SK-MEL-5 (cell line): Measurements from ENCODE around the gene KCTD20. TPM values are rescaled to one million over a fixed set of nuclear protein-coding genes. Genes with fewer than 3 reads are reported as not detected.
"Not testable (repeated sequence)": the region's sequence is repeated elsewhere in the genome, so short reads cannot be mapped to it uniquely, and the experiment has no call there.

ENCODE experiments used
- DNase-seq: peaks from one replicate; pipeline ENCODE4 v3.0.0-alpha.2; 2016; ENCODE audit warnings: low read depth, low spot score
- in situ Hi-C: cut with HindIII; loops from 2 replicates; pipeline ENCODE4 v1.10.0; 2016; ENCODE audit warnings: low sequenced_read_pairs, high pct_unique_total_duplicates, low pct_unique_long_range_greater_than_20kb
- total RNA-seq: library from RNA; depleted of rRNA; stranded (reverse); fragments of >200 nt; shearing (Covaris generic); gene quantifications from 2 replicates; pipeline ENCODE4 v1.2.3, GENCODE V29; 2014

Gene KCTD20
- total RNA-seq, 1 experiment from 2014 or later = 89.0 TPM

DNA sequence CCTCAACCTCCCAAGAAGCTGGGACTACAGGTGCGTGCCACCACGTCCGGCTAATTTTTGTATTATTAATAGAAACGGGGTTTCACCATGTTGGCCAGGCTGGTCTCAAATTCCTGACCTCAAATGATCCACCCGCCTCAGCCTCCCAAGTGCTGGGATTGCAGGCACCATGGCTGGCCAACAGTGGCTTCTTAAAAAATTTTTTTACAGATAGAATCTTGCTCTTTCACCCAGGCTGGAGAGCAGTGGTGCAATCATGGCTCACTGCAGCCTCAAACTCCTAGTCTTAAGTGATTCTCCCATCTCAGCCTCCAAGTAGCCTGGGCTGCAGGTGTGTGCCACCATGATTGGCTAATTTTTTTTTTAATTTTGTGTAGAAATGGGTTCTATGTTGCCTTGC, 40.5 kb downstream of the KCTD20 start:
- DNase-seq, in situ Hi-C loops: not testable (repeated sequence)

DNA sequence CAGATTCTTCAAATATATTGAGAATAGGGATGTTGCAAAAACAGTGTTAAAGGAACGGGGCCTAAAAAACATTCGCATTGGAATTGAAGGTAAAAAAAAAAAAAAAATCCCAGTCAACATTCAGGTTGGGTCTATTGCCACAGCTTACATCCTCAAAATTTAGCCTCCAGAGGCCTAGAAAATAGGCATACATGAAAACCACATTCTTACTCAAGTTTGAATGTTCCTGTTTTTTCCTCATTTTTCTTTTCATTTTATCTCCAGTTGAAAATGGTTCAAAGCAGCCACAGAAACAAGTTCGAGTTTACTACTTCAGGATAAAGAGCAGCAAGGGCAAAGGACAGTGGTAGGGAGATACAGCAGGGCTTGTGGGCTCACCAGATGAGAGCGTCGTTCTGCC, 41.9 kb downstream of the KCTD20 start:
- in situ Hi-C loops = no loop called here

DNA sequence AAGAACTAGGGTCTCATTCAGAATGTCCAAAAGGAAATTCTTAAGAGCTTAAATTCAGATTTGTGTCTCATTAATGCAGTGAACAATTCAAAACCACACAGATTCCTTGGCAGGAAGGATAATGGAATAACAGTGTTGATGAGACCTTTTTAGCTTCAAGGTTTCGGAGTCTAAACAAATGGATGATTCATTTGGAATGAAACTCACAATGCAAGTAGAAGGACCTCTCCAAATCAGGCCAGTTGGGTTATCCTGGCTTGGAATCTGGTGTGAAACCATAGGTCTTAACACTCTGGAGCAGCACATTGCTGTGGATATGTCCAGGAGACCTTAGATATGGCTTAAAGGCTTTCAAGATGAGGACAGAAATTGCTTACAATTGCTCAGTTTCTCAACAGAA, 44.9 kb downstream of the KCTD20 start:
- in situ Hi-C loops = no loop called here
- no peak for DNase-seq

More for the DNA sequence above, 41.9 kb downstream of the KCTD20 start:
- no peak for DNase-seq

DNA sequence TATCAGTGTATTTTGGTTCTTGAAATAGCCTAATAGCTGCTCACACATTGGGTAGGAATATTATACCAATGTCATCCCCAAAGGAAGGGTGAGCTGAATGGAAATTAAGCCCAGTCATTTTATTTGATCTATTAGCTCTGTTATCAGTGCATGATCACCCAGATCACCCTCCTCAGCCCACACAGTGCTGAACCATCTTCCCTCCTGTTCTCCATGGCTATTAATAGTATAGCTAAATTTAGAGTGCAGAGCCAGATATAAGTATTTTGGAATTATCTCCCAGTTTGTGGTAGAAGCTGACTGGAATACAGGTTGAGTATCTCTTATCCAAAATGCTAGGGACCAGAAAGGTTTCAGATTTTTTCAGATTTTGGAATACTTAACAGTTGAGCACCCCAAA, 45.4 kb downstream of the KCTD20 start:
- in situ Hi-C loops = no loop called here
- DNase-seq = no peak

DNA sequence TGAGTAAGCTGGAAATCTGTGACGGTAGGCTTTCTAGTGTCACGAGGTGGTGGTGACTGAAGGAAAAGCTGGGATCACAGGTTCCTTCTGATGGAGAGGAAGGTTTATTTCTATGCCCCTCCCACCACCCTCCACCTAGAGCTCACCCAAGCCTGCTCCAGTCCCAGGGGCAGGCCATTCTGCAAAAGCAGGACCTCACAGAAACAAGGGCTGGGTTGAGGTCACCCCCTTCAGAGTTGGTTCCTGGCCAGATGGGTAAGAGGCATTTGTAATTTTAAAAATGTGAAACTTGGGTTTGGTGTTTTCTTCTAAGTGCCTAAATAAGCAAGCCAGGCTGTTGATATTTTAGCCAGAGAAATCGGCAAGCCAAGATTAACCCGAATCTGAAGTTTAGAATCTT, 46.6 kb downstream of the KCTD20 start:
- in situ Hi-C loops = no loop called here
- DNase-seq = no peak

DNA sequence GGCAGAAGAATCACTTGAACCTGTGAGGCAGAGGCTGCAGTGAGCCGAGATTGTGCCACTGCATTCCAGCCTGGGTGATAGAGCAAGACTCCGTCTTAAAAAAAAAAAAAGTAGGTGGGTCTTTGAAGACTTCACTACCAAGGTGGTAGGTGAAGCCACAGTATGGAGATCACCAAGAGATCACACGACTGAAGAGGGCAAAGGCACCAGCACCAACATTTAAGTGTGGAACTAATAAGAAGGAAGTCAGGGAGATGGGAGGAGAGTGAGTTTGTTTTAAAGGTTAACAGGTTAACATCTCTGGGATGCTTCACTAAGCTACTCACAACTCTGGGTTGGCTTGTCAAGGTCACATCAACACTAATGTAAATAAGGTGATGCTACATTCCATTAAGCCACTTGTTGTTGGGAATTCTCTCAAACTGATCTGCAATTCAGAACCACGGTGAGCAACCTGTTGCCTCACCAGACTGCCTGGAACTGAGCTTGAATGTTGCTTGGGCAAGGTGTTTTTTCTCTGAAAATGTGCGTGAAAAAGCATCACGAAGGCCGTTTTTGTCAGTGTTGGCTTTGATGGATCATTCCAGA, 48.7 kb downstream of the KCTD20 start:
- DNase-seq = no peak
- in situ Hi-C loops = no loop called here

DNA sequence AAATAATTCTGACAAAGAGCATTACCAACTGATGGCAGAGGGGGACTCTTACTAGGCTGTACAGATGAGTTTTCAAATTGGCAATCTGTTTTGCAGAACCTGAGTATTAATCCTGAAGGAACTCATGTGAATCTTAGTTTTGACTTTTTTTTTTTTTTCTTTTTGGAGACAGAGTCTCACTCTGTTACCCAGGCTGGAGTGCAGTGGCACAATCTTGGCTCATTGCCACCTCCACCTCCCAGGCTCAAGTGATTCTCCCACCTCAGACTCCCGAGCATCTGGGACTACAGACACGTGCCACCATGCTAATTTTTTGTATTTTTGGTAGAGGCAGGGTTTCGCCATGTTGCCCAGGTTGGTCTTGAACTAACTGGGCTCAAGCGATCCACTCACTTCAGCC, 49.3 kb downstream of the KCTD20 start:
- DNase-seq = no peak
- in situ Hi-C loops = no loop called here

DNA sequence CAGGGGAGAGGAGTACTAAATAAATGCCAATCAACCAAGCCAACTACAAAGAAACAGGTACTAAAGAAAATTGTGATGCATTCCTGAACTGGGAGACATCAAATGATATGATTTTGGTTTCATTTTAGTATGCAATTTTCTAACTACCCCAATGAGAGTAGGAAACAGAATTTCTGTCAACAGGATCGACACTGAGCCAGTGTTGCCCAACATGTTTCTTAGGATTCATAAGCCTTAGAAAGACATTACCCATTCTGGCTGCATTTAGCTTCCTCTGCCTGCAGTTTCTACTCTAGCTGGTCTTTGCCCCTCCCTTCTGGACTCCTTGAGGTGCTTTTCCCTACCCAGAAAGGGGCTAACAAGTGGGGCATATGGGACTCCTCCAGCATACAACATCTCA, 49.8 kb downstream of the KCTD20 start:
- in situ Hi-C loops = no loop called here
- no peak for DNase-seq

DNA sequence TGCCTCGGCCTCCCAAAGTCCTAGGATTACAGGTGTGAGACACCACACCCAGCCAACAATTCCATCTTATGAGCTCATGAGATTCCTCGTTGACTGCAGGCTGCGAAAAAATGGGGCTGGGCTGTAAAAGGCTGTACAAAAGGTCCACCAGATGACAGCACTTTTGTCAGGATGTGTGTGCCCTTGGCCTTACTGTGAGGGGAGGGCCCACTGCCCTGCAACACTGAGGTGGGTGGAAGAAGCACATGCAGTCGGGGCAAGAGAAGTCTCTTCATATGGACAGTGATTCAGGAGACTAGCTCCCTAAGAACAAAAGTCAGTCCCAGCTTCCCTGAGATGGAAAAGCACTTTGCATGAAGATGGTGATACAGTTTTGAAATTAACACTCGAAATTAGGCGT, 50.5 kb downstream of the KCTD20 start:
- no peak for DNase-seq
- in situ Hi-C loops = no loop called here

DNA sequence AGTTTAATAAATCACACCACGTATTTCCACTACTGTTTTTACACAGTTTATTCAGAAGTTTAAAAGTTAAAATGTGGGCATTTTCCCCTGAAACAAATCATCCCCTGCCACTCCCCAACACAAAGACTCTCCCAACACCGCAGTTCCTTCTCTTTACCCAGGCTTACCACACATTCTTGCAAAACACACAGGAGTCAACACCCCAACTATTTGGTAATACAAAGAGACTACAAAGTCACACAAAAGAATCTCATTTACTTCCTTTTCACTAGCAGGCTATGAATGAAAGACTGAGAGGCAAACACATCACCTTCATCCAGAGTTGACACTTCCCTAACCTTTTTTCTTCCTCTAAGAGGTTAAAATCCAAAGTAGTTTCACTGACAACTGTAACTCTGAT, 51.1 kb downstream of the KCTD20 start:
- in situ Hi-C loops = no loop called here

DNA sequence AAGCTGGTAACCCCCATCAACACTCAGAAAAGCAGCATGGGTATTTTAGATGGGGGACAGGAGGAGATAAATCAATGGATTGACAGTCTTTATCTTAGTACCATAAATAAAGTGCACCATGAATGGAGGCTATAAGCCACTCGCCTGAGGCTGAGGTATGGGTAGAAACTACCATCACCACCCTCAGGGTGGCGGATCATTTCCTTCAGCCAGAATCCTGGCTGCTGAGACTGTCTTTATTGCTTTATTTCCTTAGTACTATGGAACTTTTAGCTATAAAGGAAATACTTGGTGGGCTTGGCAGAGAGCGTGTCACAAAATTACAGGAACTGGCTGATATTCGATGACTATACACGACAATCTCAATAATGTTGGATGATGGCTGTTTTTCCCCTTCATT, 52.3 kb downstream of the KCTD20 start:
- in situ Hi-C loops = no loop called here
- DNase-seq = no peak

More for the DNA sequence above, 51.1 kb downstream of the KCTD20 start:
- DNase-seq = no peak

DNA sequence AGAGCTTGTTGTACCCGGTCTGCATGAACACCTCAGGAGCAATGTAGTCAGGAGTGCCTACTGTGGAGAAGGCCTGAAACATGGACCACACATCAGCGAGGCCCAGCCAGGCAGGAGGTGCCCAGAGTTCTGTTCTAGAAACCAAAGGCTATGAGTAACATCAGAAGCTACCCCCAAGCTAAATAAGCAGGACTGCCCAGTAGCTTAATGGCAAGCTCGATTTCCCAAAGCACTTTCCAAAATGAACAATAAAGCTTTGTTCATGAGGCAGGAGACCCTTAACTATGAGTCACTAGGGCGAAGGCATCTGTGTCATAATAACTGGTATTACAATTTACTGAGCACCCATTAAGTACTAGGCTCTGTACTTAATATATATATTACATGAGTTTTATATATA, 57.1 kb downstream of the KCTD20 start:
- in situ Hi-C loops = no loop called here
- DNase-seq = peak; percentile 63

DNA sequence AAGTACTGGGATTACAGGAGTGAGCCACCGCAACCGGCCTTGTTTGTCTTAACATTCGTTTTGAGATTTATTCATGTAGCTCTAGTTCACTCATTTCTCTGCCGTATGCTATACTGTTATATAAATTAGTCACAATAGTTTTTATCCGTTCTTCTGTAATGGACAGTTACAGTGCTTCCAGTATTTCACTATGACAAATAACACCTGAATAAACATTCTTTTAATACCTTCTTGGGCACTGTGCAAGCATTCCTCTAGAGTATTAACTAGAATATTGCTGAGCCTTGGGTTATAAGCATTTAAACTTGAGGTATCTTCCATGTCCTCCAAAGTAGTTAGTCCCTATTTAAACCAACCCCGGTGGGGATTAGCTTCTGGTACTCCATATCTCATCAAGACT, 58.9 kb downstream of the KCTD20 start:
- no peak for DNase-seq
- in situ Hi-C loops = no loop called here

DNA sequence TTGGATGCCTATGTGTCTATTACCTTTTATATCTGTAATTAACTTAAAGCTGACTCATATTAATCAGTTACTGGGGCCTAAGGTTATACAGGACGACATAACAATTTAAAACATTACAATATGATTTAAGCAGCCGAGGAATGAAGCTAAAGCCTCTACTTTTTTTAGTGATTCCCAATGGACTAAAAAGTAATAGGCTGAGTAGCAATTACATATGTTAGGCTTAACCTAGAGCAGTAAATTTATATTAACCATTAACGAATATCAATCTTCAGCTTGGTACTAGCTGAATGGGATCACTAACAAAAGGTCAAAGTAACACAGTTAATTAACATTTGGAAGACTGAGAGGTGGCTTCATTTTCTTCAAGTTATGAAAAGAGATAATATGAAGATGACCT, 61.4 kb downstream of the KCTD20 start:
- DNase-seq = no peak
- in situ Hi-C loops = no loop called here

DNA sequence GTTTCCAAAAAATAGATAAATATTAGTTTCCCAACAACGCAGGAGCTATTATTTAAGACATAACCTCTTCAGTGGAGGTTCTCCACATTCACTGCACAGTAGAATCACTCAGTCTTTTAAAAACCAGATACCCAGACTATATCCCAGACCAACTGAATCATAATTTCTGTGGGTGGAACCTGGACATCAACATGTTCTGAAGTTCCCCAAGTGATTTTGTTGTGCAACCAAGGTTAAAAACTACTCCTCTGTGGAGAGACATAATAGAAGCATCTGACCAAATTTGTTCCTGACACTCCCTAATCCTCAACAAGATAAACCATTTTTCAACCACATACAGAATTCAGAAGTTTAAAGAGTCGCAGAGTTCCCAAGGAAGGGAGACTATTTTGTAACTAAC, 62.2 kb downstream of the KCTD20 start:
- in situ Hi-C loops = no loop called here
- DNase-seq = no peak

DNA sequence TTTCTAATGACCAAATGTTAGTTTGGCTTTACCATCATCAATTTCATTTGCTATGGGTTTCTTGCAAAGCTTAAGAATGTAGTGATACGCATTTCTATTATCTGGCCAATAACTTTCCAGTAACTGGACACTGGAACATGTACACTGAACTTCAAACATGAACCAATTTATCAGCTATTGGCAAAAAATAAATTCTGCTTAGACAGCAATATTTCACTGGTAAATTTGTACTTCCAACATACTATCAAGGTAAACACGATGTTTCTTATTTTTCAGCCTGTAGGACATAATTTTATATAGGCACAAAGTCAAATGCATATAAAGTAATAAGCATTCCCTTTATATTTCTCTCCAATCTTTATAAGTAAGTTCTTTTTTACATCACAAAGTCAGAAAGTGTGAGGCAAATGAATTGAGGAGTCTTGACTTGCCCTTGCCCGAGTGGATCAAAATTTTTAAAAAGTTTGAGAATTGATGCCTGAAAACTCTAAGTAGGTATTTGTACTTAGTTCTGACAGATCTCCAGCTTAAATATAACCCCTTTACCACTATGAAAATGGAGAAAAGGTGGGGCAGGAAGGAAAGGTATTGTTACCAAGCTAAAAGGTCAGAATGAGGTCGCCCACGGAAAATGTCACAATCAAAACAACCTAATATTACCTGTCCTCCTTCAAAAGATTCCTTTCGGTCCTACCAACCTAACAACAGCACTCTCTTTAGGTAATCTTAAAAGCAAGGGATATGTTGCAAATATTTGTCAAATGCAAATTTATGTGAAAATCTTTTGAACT, 63.1 kb downstream of the KCTD20 start:
- DNase-seq = no peak
- in situ Hi-C loops = no loop called here

DNA sequence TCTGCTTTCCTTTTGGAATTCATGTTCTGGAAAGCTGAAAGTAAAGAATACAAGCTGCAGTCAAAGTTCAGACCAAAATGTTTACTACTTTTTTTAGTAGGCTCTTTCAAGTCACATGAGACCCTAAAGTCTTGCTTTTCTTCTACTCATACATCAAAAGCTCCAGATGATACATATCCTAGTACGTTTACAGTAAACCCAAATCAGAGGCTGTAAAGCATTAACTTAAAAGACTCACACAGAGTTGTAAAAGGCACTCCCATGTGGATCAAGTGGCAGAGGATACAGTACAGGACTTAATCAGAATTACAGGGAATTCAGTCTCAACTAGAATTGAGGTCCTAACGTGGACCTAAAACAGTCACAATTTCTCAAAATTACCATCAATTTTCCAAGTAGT, 63.8 kb downstream of the KCTD20 start:
- in situ Hi-C loops = no loop called here
- DNase-seq = no peak

DNA sequence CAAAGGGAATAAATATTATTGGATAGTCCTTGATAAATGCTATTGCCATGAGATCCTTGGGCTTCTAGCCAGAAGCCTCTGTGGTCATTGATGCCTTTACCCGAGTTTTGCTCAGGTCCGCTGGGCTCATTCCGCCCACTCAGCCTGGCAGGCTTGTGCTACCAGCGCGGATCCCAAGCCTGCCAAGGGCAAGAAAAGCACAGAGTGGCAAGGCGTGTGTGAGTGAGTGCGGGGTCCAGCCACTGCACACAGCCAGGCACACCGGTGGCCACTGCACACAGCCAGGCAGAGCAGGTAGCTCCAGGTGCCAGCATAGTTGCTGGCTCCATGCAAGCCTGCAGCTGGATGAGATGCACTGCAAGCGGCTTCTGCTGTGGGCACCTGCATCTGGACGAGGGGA, 65.7 kb downstream of the KCTD20 start:
- no peak for DNase-seq
- in situ Hi-C loops = no loop called here

DNA sequence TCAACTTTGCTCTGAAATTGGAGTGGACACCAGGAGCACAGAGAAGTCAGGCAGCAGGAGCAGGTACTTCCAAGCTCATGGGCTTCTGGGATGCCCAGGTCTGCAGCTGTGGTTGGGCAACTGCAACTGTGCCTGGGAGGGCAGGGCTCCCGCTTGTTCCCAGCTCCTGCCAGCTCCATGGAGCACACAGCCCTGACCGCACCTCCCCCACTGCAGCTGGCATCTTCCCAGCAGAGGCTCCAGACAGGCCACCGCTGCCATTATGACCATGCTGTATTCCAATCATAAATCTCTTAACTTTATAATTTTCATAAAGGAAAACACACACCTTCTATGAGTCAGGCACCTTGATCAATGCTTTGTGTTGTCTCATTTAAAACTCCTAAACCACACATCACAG, 67.6 kb downstream of the KCTD20 start:
- no peak for DNase-seq
- in situ Hi-C loops = no loop called here
